ENCODE results near the gene SMG7. TPM values are rescaled to one million over a fixed set of nuclear protein-coding genes. Genes with fewer than 3 reads are reported as not detected.
A peak's percentile ranks its signal among the peaks of the same experiment; 100 is the strongest.
"Not testable (repeated sequence)": the region's sequence is repeated elsewhere in the genome, so short reads cannot be mapped to it uniquely, and the experiment has no call there.

SMG7 gene, protein sequence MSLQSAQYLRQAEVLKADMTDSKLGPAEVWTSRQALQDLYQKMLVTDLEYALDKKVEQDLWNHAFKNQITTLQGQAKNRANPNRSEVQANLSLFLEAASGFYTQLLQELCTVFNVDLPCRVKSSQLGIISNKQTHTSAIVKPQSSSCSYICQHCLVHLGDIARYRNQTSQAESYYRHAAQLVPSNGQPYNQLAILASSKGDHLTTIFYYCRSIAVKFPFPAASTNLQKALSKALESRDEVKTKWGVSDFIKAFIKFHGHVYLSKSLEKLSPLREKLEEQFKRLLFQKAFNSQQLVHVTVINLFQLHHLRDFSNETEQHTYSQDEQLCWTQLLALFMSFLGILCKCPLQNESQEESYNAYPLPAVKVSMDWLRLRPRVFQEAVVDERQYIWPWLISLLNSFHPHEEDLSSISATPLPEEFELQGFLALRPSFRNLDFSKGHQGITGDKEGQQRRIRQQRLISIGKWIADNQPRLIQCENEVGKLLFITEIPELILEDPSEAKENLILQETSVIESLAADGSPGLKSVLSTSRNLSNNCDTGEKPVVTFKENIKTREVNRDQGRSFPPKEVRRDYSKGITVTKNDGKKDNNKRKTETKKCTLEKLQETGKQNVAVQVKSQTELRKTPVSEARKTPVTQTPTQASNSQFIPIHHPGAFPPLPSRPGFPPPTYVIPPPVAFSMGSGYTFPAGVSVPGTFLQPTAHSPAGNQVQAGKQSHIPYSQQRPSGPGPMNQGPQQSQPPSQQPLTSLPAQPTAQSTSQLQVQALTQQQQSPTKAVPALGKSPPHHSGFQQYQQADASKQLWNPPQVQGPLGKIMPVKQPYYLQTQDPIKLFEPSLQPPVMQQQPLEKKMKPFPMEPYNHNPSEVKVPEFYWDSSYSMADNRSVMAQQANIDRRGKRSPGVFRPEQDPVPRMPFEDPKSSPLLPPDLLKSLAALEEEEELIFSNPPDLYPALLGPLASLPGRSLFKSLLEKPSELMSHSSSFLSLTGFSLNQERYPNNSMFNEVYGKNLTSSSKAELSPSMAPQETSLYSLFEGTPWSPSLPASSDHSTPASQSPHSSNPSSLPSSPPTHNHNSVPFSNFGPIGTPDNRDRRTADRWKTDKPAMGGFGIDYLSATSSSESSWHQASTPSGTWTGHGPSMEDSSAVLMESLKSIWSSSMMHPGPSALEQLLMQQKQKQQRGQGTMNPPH
- total RNA-seq: 40.4 TPM
- long read RNA-seq, partial matches to known transcripts: 11 of 13 reads
- long read RNA-seq, other reads (novel, unspliced or antisense): 2 of 13 reads

GRCh38 chr1:183472488-183473216 is at the start of gene SMG7:
SMG7 (plus strand) TSS chr1:183472499; CDS start chr1:183472621, 122 bp downstream.
- peak; percentile 90 for DNase-seq (ENCODE audit: low spot score)

DNA sequence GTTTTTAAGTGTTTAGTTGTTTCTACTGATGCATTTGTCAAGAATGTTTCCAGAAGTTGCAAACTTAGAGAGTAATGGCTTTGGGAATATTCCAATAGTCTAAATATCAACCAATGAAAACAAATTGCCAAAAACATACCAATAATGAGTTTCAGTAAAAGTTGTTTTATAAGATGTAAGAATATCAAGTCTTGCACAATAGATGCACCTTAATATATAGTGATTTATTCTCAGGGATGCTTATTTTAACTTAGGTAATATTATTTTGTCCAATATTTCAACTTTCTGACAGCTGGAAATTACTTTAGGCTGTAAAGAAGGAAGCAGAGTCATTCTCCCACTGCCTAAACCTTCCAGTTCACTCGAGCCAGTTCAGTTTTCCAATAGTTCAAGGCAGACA is 48.8 kb upstream of the SMG7 start:
- DNase-seq (ENCODE audit: low spot score): no peak

DNA sequence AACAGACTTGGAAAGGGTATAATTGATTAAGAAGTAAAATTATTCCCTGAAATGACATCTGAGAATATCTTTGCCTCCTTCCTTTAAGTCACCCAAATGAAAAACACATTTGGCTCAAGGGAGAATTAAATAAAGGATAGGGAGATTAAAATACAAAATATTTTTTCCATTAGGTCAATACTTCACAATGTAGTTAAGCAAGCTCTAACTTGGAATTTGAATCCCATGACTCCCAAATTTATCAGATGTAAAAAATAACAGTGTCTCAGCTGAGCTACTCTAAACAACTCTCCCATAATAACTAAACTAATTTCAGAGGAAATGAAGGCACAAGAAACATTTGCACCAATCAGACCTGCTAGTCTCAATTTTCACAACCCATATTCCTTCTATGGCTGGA is 47.6 kb upstream of the SMG7 start:
- no peak for DNase-seq (ENCODE audit: low spot score)

DNA sequence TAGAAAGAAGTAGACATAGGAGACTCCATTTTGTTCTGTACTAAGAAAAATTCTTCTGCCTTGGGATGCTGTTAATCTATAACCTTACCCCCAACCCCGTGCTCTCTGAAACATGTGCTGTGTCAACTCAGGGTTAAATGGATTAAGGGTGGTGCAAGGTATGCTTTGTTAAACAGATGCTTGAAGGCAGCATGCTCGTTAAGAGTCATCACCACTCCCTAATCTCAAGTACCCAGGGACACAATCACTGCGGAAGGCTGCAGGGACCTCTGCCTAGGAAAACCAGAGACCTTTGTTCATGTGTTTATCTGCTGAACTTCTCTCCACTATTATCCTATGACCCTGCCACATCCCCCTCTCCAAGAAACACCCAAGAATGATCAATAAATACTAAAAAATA is 44.7 kb upstream of the SMG7 start:
- not testable (repeated sequence) for DNase-seq (ENCODE audit: low spot score)

GRCh38 chr1:183431840-183432547 is 40.3 kb upstream of the SMG7 start:
- no peak for DNase-seq (ENCODE audit: low spot score)

DNA sequence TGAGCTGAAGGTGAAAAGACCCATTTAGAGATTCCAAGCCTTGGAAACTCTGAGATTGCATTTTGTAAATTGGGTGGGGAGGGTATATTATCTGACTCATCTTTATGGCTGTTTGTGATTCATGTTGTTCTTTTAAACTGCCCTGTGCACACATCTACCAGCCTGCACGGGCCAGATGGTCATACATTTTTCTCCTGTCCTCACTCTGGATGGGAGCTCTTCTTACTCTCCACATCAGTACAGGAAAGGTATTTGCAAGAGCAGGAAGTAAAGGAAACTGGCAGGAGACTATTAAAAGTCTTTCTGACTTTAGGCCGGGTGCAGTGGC is 39.8 kb upstream of the SMG7 start:
- no peak for DNase-seq (ENCODE audit: low spot score)

DNA sequence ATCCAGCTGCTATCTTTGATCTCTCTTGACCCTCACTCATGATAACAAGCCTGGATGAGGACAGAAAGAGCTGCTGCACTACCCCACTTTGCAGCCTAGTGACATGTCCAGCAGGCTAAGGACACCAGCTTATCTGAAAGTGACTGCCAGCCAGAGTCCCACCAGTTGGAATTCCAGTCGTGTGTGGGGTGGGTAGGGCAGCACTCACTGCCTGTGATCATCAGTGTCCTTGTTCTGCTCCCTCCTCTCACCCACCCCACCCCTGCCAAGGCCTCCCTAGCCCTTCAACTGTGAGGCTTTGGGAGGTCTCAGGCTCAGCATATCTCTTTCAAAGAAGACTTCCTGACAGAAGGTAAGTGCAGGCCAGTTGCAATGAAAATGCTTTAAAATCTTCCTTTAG is 38.6 kb upstream of the SMG7 start:
- no peak for DNase-seq (ENCODE audit: low spot score)

- no peak for DNase-seq (ENCODE audit: low spot score)
These were observed 36.8 kb upstream of the SMG7 start for GRCh38 chr1:183435497-183435896.

DNA sequence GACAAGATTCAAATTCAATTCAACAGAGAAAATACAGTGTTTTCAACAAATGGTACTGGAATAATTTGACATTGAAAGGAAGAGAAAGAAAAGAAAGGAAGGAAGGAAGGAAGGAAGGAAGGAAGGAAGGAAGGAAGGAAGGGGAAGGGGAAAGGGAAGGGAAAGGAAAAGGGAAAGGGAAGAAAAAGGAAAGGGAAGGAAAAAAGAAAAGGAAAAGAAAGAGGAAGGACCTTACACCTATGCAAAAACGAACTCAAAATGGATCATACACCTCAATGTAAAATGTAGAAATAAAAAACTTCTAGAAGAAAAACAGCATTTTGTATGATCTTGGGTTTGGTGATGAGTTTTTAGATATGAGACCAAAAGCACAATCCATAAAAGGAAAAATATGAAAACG is 34.2 kb upstream of the SMG7 start:
- DNase-seq (ENCODE audit: low spot score): no peak

DNA sequence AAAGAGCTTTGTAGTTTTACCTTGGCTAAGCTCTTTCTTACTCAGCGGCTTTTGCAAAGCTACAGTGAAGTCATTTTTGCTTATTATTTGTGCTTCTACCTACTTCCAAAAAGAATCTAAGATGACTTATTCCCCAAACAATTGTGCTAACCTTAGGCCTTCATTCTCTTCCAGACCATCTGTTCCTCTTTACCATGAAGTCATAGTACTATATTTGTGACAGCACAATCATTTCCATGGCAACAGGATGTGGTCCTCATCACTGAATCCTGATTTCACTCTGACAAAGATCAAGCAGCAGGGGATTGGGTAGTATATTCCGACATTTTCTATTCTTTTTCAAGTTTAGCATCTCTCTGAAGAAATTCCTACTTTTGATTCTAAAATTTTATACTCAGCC is 29.3 kb upstream of the SMG7 start:
- DNase-seq (ENCODE audit: low spot score): no peak

DNA sequence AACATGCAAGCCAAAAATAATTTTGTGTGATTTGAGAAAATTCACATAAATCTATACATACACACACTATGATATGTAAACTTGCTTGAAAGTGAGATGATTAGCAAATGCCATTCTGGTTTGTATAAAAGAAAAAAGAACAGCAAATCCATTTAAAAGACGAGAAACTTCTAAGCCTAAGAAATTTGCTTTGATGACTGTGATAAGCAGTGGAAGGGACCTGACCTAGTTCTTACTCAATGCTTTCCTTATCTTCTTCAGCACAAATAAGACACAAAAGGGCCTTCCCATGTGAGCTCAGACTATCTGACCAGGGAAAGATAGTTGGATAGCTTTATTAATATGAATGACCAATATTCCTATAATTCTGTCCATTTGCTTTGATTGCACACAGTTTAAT is 28.8 kb upstream of the SMG7 start:
- DNase-seq (ENCODE audit: low spot score): no peak

- no peak for DNase-seq (ENCODE audit: low spot score)
These were observed 28.1 kb upstream of the SMG7 start for GRCh38 chr1:183444243-183444642.

GRCh38 chr1:183449223-183449770 is 23.0 kb upstream of the SMG7 start:
- no peak for DNase-seq (ENCODE audit: low spot score)

DNA sequence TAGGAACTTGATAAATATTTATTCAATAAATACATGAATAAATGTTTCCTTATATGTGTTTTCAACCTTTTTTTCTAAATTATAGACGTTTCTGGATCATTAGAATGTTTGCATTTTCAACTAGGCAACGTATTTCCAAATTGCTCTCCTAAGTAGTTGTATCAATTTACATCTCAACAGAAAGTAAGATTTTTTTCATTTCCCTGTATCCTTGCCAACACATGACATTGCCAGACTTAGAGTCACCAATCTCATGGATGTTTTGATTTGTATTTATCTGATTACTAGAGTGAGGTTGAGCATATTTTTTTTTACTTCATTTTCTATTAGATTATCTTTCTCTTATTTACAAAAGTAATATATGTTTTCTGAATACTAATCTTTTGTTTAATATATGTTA is 22.2 kb upstream of the SMG7 start:
- DNase-seq (ENCODE audit: low spot score): no peak

- DNase-seq (ENCODE audit: low spot score): no peak
These were observed 17.9 kb upstream of the SMG7 start for GRCh38 chr1:183454377-183454776.

- DNase-seq (ENCODE audit: low spot score): no peak
These were observed 15.5 kb upstream of the SMG7 start for GRCh38 chr1:183456826-183457225.

DNA sequence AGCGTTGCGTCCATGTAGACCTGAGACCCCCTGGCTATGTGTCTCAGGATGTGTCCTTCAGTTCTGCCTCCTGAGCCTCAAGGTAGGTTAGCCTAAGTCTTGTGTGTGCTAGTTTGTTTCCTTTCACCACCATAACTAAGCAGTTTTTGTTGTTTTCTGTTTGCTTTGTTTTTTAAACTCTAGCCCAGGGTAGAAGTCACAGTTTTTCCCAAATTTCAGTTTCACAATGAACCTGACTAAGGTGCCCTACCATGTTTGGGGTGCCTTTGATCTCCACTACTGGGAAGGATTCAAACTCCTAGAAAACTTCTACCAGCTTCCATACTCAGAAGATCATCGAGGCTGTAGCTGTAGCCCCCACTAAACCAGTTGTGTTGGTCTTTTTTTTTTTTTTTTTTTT is 14.8 kb upstream of the SMG7 start:
- no peak for DNase-seq (ENCODE audit: low spot score)

GRCh38 chr1:183460596-183460995 is 11.7 kb upstream of the SMG7 start:
- DNase-seq (ENCODE audit: low spot score): no peak

DNA sequence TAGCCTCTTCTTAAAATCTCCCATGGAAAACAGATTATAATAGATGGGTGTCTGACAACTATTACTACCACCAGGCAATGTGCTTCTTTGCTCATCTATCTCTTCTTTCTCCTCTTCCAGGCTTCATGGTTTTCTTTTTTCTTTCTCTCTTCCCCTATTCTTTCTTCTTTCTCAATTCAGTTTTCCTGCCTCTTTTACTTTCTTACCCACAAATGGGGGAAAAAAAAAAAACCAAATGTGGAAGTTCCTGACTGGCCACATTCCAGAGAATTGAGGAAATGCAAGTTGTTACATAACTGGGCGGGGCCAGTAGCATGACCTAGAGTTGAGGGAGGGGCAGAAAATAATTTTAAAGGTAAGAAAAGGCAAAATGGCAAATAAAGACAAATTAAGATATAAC is 10.9 kb upstream of the SMG7 start:
- DNase-seq (ENCODE audit: low spot score): no peak

DNA sequence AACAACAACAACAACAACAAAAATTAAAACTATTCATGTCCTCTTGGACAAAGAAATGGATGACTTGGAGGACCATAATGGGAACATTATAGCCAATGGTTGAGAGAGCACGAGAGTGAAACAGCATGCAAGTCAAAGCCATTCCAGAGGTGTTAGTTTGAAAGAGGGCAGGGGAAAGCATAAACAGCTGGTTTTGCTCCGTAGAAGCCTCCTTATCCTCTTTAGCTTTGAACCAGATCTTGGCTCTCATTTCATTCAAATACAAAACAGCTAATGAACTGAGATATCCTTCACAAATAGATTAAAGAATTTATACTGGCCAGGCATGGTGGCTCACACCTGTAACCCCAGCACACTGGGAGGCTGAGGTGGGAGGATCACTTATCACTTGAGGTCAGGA is 8.7 kb upstream of the SMG7 start:
- no peak for DNase-seq (ENCODE audit: low spot score)

Data from mesenteric fat pad (tissue), 1 donor.